DOHH2 (cell line): Measurements from ENCODE around the gene SF3B1.

Source experiments
- H3F3A ChIP-seq: fragments of 200-600 bp; sonication (generic), shearing (Covaris generic); 2 replicates; pipeline ENCODE4 v1.6.0; 2016; ENCODE audit warnings: antibody characterized with exemption, mild to moderate bottlenecking; ENCODE audit not compliant: control insufficient read depth, insufficient read depth
- H3K27ac ChIP-seq: fragments of 200-600 bp; sonication (generic); 2 replicates; pipeline ENCODE4 v1.5.1; 2014; ENCODE audit warnings: low read depth, mild to moderate bottlenecking, low read length, moderate library complexity
- H3K27me3 ChIP-seq: fragments of 200-600 bp; sonication (generic); 2 replicates; pipeline ENCODE4 v1.6.1; 2014; ENCODE audit warnings: mild to moderate bottlenecking, low read length, mixed read lengths; ENCODE audit not compliant: control insufficient read depth
- H3K36me3 ChIP-seq: fragments of 200-600 bp; sonication (generic); 2 replicates; pipeline ENCODE4 v1.6.1; 2014; ENCODE audit warnings: mild to moderate bottlenecking, low read length, moderate library complexity, mixed read lengths; ENCODE audit not compliant: control insufficient read depth
- H3K4me1 ChIP-seq: fragments of 200-600 bp; sonication (generic); 2 replicates; pipeline ENCODE4 v1.6.1; 2014; ENCODE audit warnings: mild to moderate bottlenecking, low read length, mixed read lengths; ENCODE audit not compliant: control insufficient read depth
- H3K4me2 ChIP-seq: fragments of 200-600 bp; sonication (generic); 2 replicates; pipeline ENCODE4 v1.6.0; 2014; ENCODE audit warnings: mild to moderate bottlenecking, low read length, moderate library complexity
- H3K4me3 ChIP-seq: fragments of 200-600 bp; sonication (generic); 2 replicates; pipeline ENCODE4 v1.5.1; 2014; ENCODE audit warnings: mild to moderate bottlenecking, low read length, mixed read lengths
- H3K79me2 ChIP-seq: fragments of 200-600 bp; sonication (generic); 2 replicates; pipeline ENCODE4 v1.6.1; 2014; ENCODE audit warnings: mild to moderate bottlenecking, low read length, mixed read lengths; ENCODE audit not compliant: control insufficient read depth
- H3K9me2 ChIP-seq: fragments of 200-600 bp; sonication (generic); replicated peaks from 2 replicates; pipeline ENCODE4 v1.6.1; 2014; ENCODE audit warnings: mild to moderate bottlenecking, low read length, mixed read lengths; ENCODE audit not compliant: control insufficient read depth
- H3K9me3 ChIP-seq: fragments of 200-600 bp; sonication (generic); 2 replicates; pipeline ENCODE4 v1.6.1; 2014; ENCODE audit warnings: antibody characterized with exemption, low read length, mixed read lengths; ENCODE audit not compliant: control insufficient read depth, insufficient read depth
- H4K20me1 ChIP-seq: fragments of 200-600 bp; sonication (generic); 2 replicates; pipeline ENCODE4 v1.6.0; 2014; ENCODE audit warnings: low read depth, mild to moderate bottlenecking, antibody characterized with exemption, low read length, moderate library complexity; ENCODE audit not compliant: control insufficient read depth, insufficient read depth
- CTCF ChIP-seq: fragments of 200-600 bp; sonication (generic); IDR thresholded peaks from one replicate; pipeline ENCODE4 v1.5.1; 2014; ENCODE audit warnings: antibody characterized with exemption, mild to moderate bottlenecking, low read depth, low read length; ENCODE audit not compliant: poor library complexity, severe bottlenecking
- EZH2phosphoT487 ChIP-seq: fragments of 200-600 bp; sonication (generic); IDR thresholded peaks from 2 replicates; pipeline ENCODE4 v1.6.1; 2017; ENCODE audit warnings: borderline replicate concordance, mild to moderate bottlenecking, antibody characterized with exemption, low read length, moderate library complexity, mixed read lengths

Gene SF3B1

GRCh38 chr2:197461057-197461456 is 26.2 kb upstream of the SF3B1 start:
- no peaks in the 10 kb centered on the region for H3K4me1 ChIP-seq
- H3K36me3 ChIP-seq, result peaks cover 31% of the 10 kb centered on the region
- H3K27ac ChIP-seq, result no peak overlapping the region
- H3K4me2 ChIP-seq, result no peak overlapping the region
- H4K20me1 ChIP-seq, result no peaks in the 10 kb centered on the region
- no peaks in the 10 kb centered on the region for H3K9me2 ChIP-seq
- 0 out of 2 replicates have a peak, but pooled peaks cover 3% of the 10 kb centered on the region for H3F3A ChIP-seq
- no peak overlapping the region for H3K4me3 ChIP-seq
- H3K9me3 ChIP-seq, result no peaks in the 10 kb centered on the region
- no peaks in the 10 kb centered on the region for H3K27me3 ChIP-seq
- H3K79me2 ChIP-seq, result peaks cover 35% of the 10 kb centered on the region
- TF ChIP-seq CTCF, result no peak
- TF ChIP-seq EZH2phosphoT487, result no peak

DNA sequence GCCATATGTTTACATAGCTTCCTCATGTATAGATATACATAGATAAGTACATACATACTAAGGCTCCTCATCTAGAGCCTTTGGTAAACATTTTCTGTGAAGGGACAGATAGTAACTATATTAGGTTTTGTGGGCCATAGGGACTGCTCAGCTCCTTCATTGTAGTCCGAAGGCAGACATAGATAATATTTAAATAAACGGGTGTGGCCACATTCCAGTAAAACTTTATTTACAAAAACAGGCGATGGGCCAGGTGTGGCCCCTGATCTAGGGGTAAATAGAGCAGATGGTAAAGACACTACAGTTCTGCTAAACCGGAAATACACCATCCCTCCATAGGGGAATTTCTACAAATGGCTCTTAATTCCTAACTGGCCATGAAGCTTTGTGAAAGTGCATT is 25.8 kb upstream of the SF3B1 start:
- Histone ChIP-seq H4K20me1 (no peaks in the 10 kb centered on the region), H3K36me3 (peaks cover 30% of the 10 kb centered on the region), H3F3A (0 out of 2 replicates have a peak, but pooled peaks cover 3% of the 10 kb centered on the region), H3K27ac (no peak overlapping the region), H3K9me3 (no peaks in the 10 kb centered on the region), H3K27me3 (no peaks in the 10 kb centered on the region), H3K9me2 (no peaks in the 10 kb centered on the region), H3K79me2 (peaks cover 39% of the 10 kb centered on the region), H3K4me2 (no peak overlapping the region), H3K4me3 (no peak overlapping the region), H3K4me1 (no peaks in the 10 kb centered on the region)
- TF ChIP-seq EZH2phosphoT487, result no peak
- TF ChIP-seq CTCF, result no peak

DNA sequence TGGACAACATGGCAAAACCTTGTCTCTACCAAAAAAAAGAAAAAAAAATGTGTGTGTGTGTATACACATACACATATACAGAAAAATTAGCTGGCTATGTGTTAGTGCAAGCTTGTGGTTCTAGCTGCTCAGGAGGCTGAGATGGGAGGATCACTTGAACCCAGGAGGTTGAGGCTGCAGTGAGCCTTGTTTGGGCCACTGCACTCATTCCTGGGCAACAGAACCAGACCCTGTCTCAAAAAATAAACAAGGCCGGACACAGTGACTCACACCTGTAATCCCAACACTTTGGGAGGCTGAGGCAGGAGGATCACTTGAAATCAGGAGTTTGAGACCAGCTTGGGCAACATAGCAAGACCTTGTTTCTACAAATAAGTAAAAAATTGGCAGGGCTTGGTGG is 20.6 kb upstream of the SF3B1 start:
- Histone ChIP-seq H4K20me1 (0 out of 2 replicates have a peak, but pooled peaks cover 4% of the 10 kb centered on the region), H3F3A (0 out of 2 replicates have a peak, but pooled peaks cover 3% of the 10 kb centered on the region), H3K4me2 (peak overlapping the region; percentile 73), H3K4me3 (no peak overlapping the region), H3K27ac (no peak overlapping the region), H3K27me3 (no peaks in the 10 kb centered on the region), H3K36me3 (peaks cover 12% of the 10 kb centered on the region), H3K9me2 (no peaks in the 10 kb centered on the region), H3K4me1 (peaks cover 17% of the 10 kb centered on the region), H3K79me2 (peaks cover 67% of the 10 kb centered on the region), H3K9me3 (no peaks in the 10 kb centered on the region)
- no peak for TF ChIP-seq EZH2phosphoT487
- no peak for TF ChIP-seq CTCF
